H9 (cell line): ENCODE data around the gene PGM1. TPM values are rescaled to one million over a fixed set of nuclear protein-coding genes. Genes with fewer than 3 reads are reported as not detected.

Experiments
- DNase-seq: peaks from one replicate; pipeline ENCODE4 v3.0.0-alpha.2; 2017
- H2AFZ ChIP-seq: one replicate; pipeline ENCODE4 v1.6.1; 2013; ENCODE audit warnings: mild to moderate bottlenecking, low read length, control low read depth, moderate library complexity
- H2AK5ac ChIP-seq: 2 replicates; pipeline ENCODE4 v1.6.1; 2013; ENCODE audit warnings: low read length, control low read depth, mixed read lengths; ENCODE audit not compliant: insufficient read length
- H2BK120ac ChIP-seq: one replicate; pipeline ENCODE4 v1.6.1; 2013; ENCODE audit warnings: low read depth, mild to moderate bottlenecking, low read length, control low read depth, inconsistent platforms; ENCODE audit not compliant: poor library complexity, severe bottlenecking
- H2BK12ac ChIP-seq: 2 replicates; pipeline ENCODE4 v1.6.1; 2013; ENCODE audit warnings: low read length, control low read depth, mixed read lengths, low read depth; ENCODE audit not compliant: insufficient read length
- H2BK15ac ChIP-seq: 2 replicates; pipeline ENCODE4 v1.6.1; 2013; ENCODE audit warnings: low read depth, low read length, control low read depth
- H2BK20ac ChIP-seq: one replicate; pipeline ENCODE4 v1.6.1; 2013; ENCODE audit warnings: low read depth, mild to moderate bottlenecking, low read length, control low read depth, inconsistent platforms; ENCODE audit not compliant: poor library complexity, severe bottlenecking
- H2BK5ac ChIP-seq: 2 replicates; pipeline ENCODE4 v1.6.1; 2013; ENCODE audit warnings: low read length, control low read depth, mixed read lengths; ENCODE audit not compliant: insufficient read length
- H3K14ac ChIP-seq: 2 replicates; pipeline ENCODE4 v1.6.1; 2013; ENCODE audit warnings: low read length, control low read depth; ENCODE audit not compliant: insufficient read depth
- H3K18ac ChIP-seq: 2 replicates; pipeline ENCODE4 v1.6.1; 2013; ENCODE audit warnings: low read depth, mild to moderate bottlenecking, mixed read lengths, low read length, control low read depth; ENCODE audit not compliant: insufficient read length
- H3K23ac ChIP-seq: 2 replicates; pipeline ENCODE4 v1.6.1; 2013; ENCODE audit warnings: low read length, control low read depth, mixed read lengths, low read depth; ENCODE audit not compliant: insufficient read length
- H3K23me2 ChIP-seq: 2 replicates; pipeline ENCODE4 v1.6.1; 2013; ENCODE audit warnings: low read depth, mild to moderate bottlenecking, mixed read lengths, low read length, control low read depth; ENCODE audit not compliant: insufficient read length, poor library complexity, severe bottlenecking
- H3K27ac ChIP-seq: 2 replicates; pipeline ENCODE4 v1.5.1; 2013; ENCODE audit warnings: low read length, control low read depth, mixed read lengths, low read depth; ENCODE audit not compliant: insufficient read length
- H3K27me3 ChIP-seq: 2 replicates; pipeline ENCODE4 v1.6.1; 2013; ENCODE audit warnings: low read length, control low read depth, inconsistent platforms; ENCODE audit not compliant: insufficient read depth
- H3K4ac ChIP-seq: 2 replicates; pipeline ENCODE4 v1.6.1; 2013; ENCODE audit warnings: low read depth, mild to moderate bottlenecking, control low read depth, inconsistent platforms, low read length, moderate library complexity
- H3K4me1 ChIP-seq: 2 replicates; pipeline ENCODE4 v1.6.1; 2013; ENCODE audit warnings: low read length, control low read depth, inconsistent platforms; ENCODE audit not compliant: insufficient read depth
- H3K4me2 ChIP-seq: 2 replicates; pipeline ENCODE4 v1.6.1; 2013; ENCODE audit warnings: low read length, control low read depth, mixed read lengths; ENCODE audit not compliant: insufficient read length, insufficient read depth
- H3K56ac ChIP-seq: 2 replicates; pipeline ENCODE4 v1.6.1; 2013; ENCODE audit warnings: low read depth, mild to moderate bottlenecking, mixed read lengths, low read length, control low read depth; ENCODE audit not compliant: insufficient read length
- H3K79me1 ChIP-seq: 2 replicates; pipeline ENCODE4 v1.6.1; 2013; ENCODE audit warnings: low read depth, mild to moderate bottlenecking, moderate library complexity, low read length, control low read depth, inconsistent platforms; ENCODE audit not compliant: insufficient read depth, poor library complexity, severe bottlenecking
- H3K79me2 ChIP-seq: 2 replicates; pipeline ENCODE4 v1.6.1; 2013; ENCODE audit warnings: low read length, control low read depth, inconsistent platforms; ENCODE audit not compliant: insufficient read depth
- H3K9ac ChIP-seq: 2 replicates; pipeline ENCODE4 v1.6.1; 2013; ENCODE audit warnings: low read length, control low read depth, mixed read lengths; ENCODE audit not compliant: insufficient read length; ENCODE audit errors: extremely low read depth
- H3K9me3 ChIP-seq: one replicate; pipeline ENCODE4 v1.6.1; 2013; ENCODE audit warnings: low read depth, low read length, inconsistent platforms; ENCODE audit not compliant: control insufficient read depth
- H3T11ph ChIP-seq: one replicate; pipeline ENCODE4 v1.6.1; 2013; ENCODE audit warnings: mild to moderate bottlenecking, low read length, control low read depth, inconsistent platforms
- H4K20me1 ChIP-seq: one replicate; pipeline ENCODE4 v1.6.1; 2013; ENCODE audit not compliant: control insufficient read depth, insufficient read length, insufficient read depth
- H4K5ac ChIP-seq: 2 replicates; pipeline ENCODE4 v1.6.1; 2013; ENCODE audit warnings: low read depth, mild to moderate bottlenecking, mixed read lengths, low read length, control low read depth; ENCODE audit not compliant: insufficient read length
- H4K8ac ChIP-seq: replicated peaks from 2 replicates; pipeline ENCODE4 v1.6.1; 2013; ENCODE audit warnings: low read length, control low read depth, mixed read lengths, low read depth; ENCODE audit not compliant: insufficient read length
- H4K91ac ChIP-seq: 2 replicates; pipeline ENCODE4 v1.6.1; 2013; ENCODE audit warnings: low read depth, mild to moderate bottlenecking, moderate library complexity, mixed read lengths, low read length, control low read depth; ENCODE audit not compliant: insufficient read length
- H3K27ac Mint-ChIP-seq, 3 experiments: 2 replicates in 2 of 3; 3 replicates in 1 of 3; pipeline ENCODE4 v1.8.0; 2020 to 2021; ENCODE audit warnings: mixed read lengths in 3 of 3, mild to moderate bottlenecking in 1 of 3, moderate library complexity in 1 of 3
- H3K27me3 Mint-ChIP-seq: 2 replicates; pipeline ENCODE4 v1.8.0; 2021; ENCODE audit warnings: low read depth, mild to moderate bottlenecking, moderate library complexity, mixed read lengths
- H3K36me3 Mint-ChIP-seq, 3 experiments: 2 replicates in 2 of 3; 3 replicates in 1 of 3; pipeline ENCODE4 v1.8.0; 2020 to 2021; ENCODE audit warnings: low read depth in 3 of 3, mixed read lengths in 3 of 3; ENCODE audit not compliant: insufficient read depth in 1 of 3
- H3K4me1 Mint-ChIP-seq, 2 experiments: 2 replicates each; pipeline ENCODE4 v1.8.0; 2020; ENCODE audit warnings: mixed read lengths in 2 of 2
- H3K4me3 Mint-ChIP-seq, 2 experiments: 2 replicates in 1 of 2; 3 replicates in 1 of 2; pipeline ENCODE4 v1.8.0; 2020 to 2021; ENCODE audit warnings: mild to moderate bottlenecking in 2 of 2, mixed read lengths in 2 of 2, moderate library complexity in 1 of 2
- H3K9me3 Mint-ChIP-seq, 2 experiments: 2 replicates in 1 of 2; 3 replicates in 1 of 2; pipeline ENCODE4 v1.8.0; 2020; ENCODE audit warnings: mild to moderate bottlenecking in 2 of 2, mixed read lengths in 2 of 2, moderate library complexity in 1 of 2
- CTCF ChIP-seq: fragments of 200-600 bp; sonication (generic); conservative IDR thresholded peaks from 3 replicates; pipeline ENCODE4 v1.8.0; 2021; ENCODE audit warnings: antibody characterized with exemption, mild to moderate bottlenecking
- WGBS: extraction: QIAGEN DNeasy Blood & Tissue Kit; methylation state at CpG from one replicate; pipeline ENCODE4 v1.1.7; 2013; ENCODE audit warnings: missing lambda C conversion rate, low lambda C conversion rate, mixed read lengths; ENCODE audit not compliant: insufficient read length; ENCODE audit errors: extremely low coverage; 5-methylcytosine and 5-hydroxymethylcytosine counted together
- total RNA-seq: library from RNA; stranded (reverse); gene quantifications from 2 replicates; pipeline ENCODE4 v1.2.1, GENCODE V29; 2021

PGM1 gene
- total RNA-seq, 1 experiment from 2014 or later, result 56.4 TPM

GRCh38 chr1:63630238-63630637, 37.0 kb downstream of the PGM1 start:
- H3K4me2 ChIP-seq, result no peak overlapping the region
- H2AK5ac ChIP-seq, result no peak overlapping the region
- H4K8ac ChIP-seq, result no peak overlapping the region
- peaks cover 9 to 10% of the 10 kb centered on the region in 2 experiments for H3K4me1 Mint-ChIP-seq
- no peak overlapping the region for H3K23ac ChIP-seq
- no peaks in the 10 kb centered on the region for H4K20me1 ChIP-seq
- no peak overlapping the region for H3K14ac ChIP-seq
- no peaks in the 10 kb centered on the region for H3K27me3 ChIP-seq
- H3K23me2 ChIP-seq, result no peaks in the 10 kb centered on the region
- H3K36me3 Mint-ChIP-seq, result peaks cover 0 to 15% (median 5%) of the 10 kb centered on the region in 3 experiments; a peak in 4 of 7 replicates
- no peak overlapping the region for H2BK20ac ChIP-seq
- H3K9me3 ChIP-seq, result no peaks in the 10 kb centered on the region
- H3K27me3 Mint-ChIP-seq, result no peaks in the 10 kb centered on the region
- no peak overlapping the region for H4K5ac ChIP-seq
- no peaks in the 10 kb centered on the region for H3K4me1 ChIP-seq
- H3K56ac ChIP-seq, result no peak overlapping the region
- no peak overlapping the region for H2BK12ac ChIP-seq
- H2BK5ac ChIP-seq, result no peak overlapping the region
- no peak for TF ChIP-seq CTCF
- H3K9ac ChIP-seq, result no peak overlapping the region
- no peaks in the 10 kb centered on the region for H3K79me2 ChIP-seq
- no peak overlapping the region for H2BK15ac ChIP-seq
- no peak overlapping the region for H3K4ac ChIP-seq
- no peak overlapping the region for H3K27ac Mint-ChIP-seq
- no peak overlapping the region for H3T11ph ChIP-seq
- H3K79me1 ChIP-seq, result no peaks in the 10 kb centered on the region
- no peak overlapping the region for H2BK120ac ChIP-seq
- no CpG with 5 or more reads among the region's 4 CpGs for WGBS
- no peak overlapping the region for H3K18ac ChIP-seq
- no peak overlapping the region for H3K27ac ChIP-seq
- H4K91ac ChIP-seq, result no peak overlapping the region
- no peak overlapping the region for H3K4me3 Mint-ChIP-seq
- H2AFZ ChIP-seq, result no peak overlapping the region
- no peak for DNase-seq
- H3K9me3 Mint-ChIP-seq, result no peaks in the 10 kb centered on the region
